OCI-LY7 (cell line): Measurements from ENCODE around the gene DUS3L. TPM values are rescaled to one million over a fixed set of nuclear protein-coding genes. Genes with fewer than 3 reads are reported as not detected.
"Not testable (repeated sequence)": the region's sequence is repeated elsewhere in the genome, so short reads cannot be mapped to it uniquely, and the experiment has no call there.

Experiments used
- BruUV-seq: library from RNA; stranded (reverse); fragments of 400-500 nt; replicated peaks from 2 replicates; lab custom pipeline; 2021; lab: Mats Ljungman, UMichigan
- CTCF ChIA-PET: fragments of 300-600 bp; sonication (Branson Sonifier 250); formaldehyde crosslinking; loops from one replicate; lab custom pipeline; 2022; ENCODE audit warnings: antibody characterized with exemption; ENCODE audit not compliant: unreplicated experiment; lab: Charles Lee
- POLR2A ChIA-PET: fragments of 300-600 bp; sonication (Branson Sonifier 250); formaldehyde crosslinking; loops from one replicate; lab custom pipeline; 2022; ENCODE audit warnings: antibody characterized with exemption; lab: Charles Lee
- DNase-seq: peaks from one replicate; pipeline ENCODE4 v3.0.0-alpha.2; 2015; ENCODE audit warnings: low spot score
- H2AFZ ChIP-seq: fragments of 200-600 bp; sonication (generic), shearing (Covaris generic); 2 replicates; pipeline ENCODE4 v1.6.1; 2014; ENCODE audit warnings: mild to moderate bottlenecking, antibody characterized with exemption, low read length, moderate library complexity
- H3K27ac ChIP-seq: fragments of 200-600 bp; sonication (generic); 2 replicates; pipeline ENCODE4 v1.5.1; 2014; ENCODE audit warnings: mixed run types, low read depth, mild to moderate bottlenecking, moderate library complexity, low read length, inconsistent platforms; ENCODE audit not compliant: poor library complexity, severe bottlenecking
- H3K36me3 ChIP-seq: fragments of 200-600 bp; sonication (generic); 2 replicates; pipeline ENCODE4 v1.6.1; 2014; ENCODE audit warnings: mild to moderate bottlenecking, antibody characterized with exemption, low read length, moderate library complexity, mixed read lengths; ENCODE audit not compliant: insufficient read depth
- H3K4me1 ChIP-seq: fragments of 200-600 bp; sonication (generic); 2 replicates; pipeline ENCODE4 v1.5.1; 2014; ENCODE audit warnings: mild to moderate bottlenecking, low read length; ENCODE audit not compliant: insufficient read depth, poor library complexity, severe bottlenecking
- H3K4me2 ChIP-seq: fragments of 200-600 bp; sonication (generic); 2 replicates; pipeline ENCODE4 v1.6.1; 2014; ENCODE audit warnings: mild to moderate bottlenecking, low read length
- H3K4me3 ChIP-seq: fragments of 200-600 bp; sonication (generic); 2 replicates; pipeline ENCODE4 v1.5.1; 2014; ENCODE audit warnings: mild to moderate bottlenecking, low read depth, low read length; ENCODE audit not compliant: poor library complexity, severe bottlenecking
- H3K79me2 ChIP-seq: fragments of 200-600 bp; sonication (generic); 2 replicates; pipeline ENCODE4 v1.6.1; 2016; ENCODE audit warnings: low read depth, mild to moderate bottlenecking, low read length, moderate library complexity, mixed read lengths; ENCODE audit not compliant: insufficient read depth
- H3K9me2 ChIP-seq: fragments of 200-600 bp; sonication (generic); 2 replicates; pipeline ENCODE4 v1.6.1; 2016; ENCODE audit warnings: mild to moderate bottlenecking, low read length, mixed read lengths; ENCODE audit not compliant: insufficient read depth
- H3K9me3 ChIP-seq: fragments of 200-600 bp; sonication (generic); 2 replicates; pipeline ENCODE4 v1.6.1; 2014; ENCODE audit warnings: mild to moderate bottlenecking, mixed run types, low read length, mixed read lengths
- H4K20me1 ChIP-seq: fragments of 200-600 bp; sonication (generic); 2 replicates; pipeline ENCODE4 v1.6.1; 2014; ENCODE audit warnings: mild to moderate bottlenecking, antibody characterized with exemption, low read length, moderate library complexity, mixed read lengths; ENCODE audit not compliant: insufficient read depth
- EZH2phosphoT487 ChIP-seq: fragments of 200-600 bp; sonication (generic); IDR thresholded peaks from 2 replicates; pipeline ENCODE4 v1.6.1; 2018; ENCODE audit warnings: low read depth, borderline replicate concordance, mild to moderate bottlenecking, mixed run types, antibody characterized with exemption, low read length, moderate library complexity, mixed read lengths
- intact Hi-C: fragments of 100-400 bp; cut with micrococcal nuclease; formaldehyde crosslinking; loops from one replicate; pipeline ENCODE4 v1.10.0; 2022; ENCODE audit not compliant: unreplicated experiment
- total RNA-seq, 2 experiments: library from RNA; depleted of rRNA in 1 of 2; stranded (reverse); fragments of >200 nt in 1 of 2; shearing (Covaris generic) in 1 of 2; gene quantifications; 2 replicates each; pipeline ENCODE4 v1.2.3, GENCODE V29; 2014 to 2022
- TF ChIP-seq, protein P1 (sequence below): fragments of 200-600 bp; sonication (generic); conservative IDR thresholded peaks from 2 replicates; pipeline ENCODE4 v1.5.1; 2014; ENCODE audit warnings: mild to moderate bottlenecking, antibody characterized with exemption, low read length, moderate library complexity, mixed read lengths

Gene DUS3L
- total RNA-seq, 2 experiments from 2014 or later = 55.8 to 76.9 TPM

DNA sequence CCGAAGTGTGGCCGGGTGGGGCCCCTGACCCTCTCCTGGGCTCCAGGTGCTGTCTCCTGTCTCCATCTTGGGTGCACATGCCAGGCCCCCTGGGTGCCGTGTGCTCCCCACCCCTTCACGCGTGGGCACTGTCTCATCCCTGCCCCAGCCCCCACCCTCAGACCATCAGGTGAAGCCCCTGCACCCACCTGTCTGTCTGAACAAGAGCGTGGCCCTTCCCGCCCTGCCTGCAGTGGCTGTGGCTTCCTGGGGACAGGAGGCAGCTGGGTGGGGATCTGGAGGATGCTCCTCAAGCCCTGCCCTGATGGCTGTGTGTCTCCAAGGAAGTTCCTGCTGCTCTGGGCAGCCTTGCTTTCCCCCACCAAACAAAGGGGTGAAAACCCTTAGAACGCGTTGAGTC lies 8.6 kb downstream of the DUS3L start:
- Histone ChIP-seq H3K9me2 (no peaks in the 10 kb centered on the region), H4K20me1 (no peaks in the 10 kb centered on the region), H3K79me2 (no peaks in the 10 kb centered on the region), H3K4me3 (no peak overlapping the region), H3K9me3 (no peaks in the 10 kb centered on the region), H3K4me1 (no peaks in the 10 kb centered on the region), H2AFZ (no peak overlapping the region), H3K4me2 (no peak overlapping the region), H3K27ac (no peak overlapping the region), H3K36me3 (peaks cover 54% of the 10 kb centered on the region)
- ChIA-PET POLR2A (interaction anchor here (0.5 kb wide), 1 partner anchor 543 kb away, joined by 4 read pairs; no protein-coding TSS in a partner anchor), CTCF (no interaction called here)
- DNase-seq = no peak
- no TSS peak for BruUV-seq
- intact Hi-C loops = no loop called here
- TF ChIP-seq, protein P1, sequence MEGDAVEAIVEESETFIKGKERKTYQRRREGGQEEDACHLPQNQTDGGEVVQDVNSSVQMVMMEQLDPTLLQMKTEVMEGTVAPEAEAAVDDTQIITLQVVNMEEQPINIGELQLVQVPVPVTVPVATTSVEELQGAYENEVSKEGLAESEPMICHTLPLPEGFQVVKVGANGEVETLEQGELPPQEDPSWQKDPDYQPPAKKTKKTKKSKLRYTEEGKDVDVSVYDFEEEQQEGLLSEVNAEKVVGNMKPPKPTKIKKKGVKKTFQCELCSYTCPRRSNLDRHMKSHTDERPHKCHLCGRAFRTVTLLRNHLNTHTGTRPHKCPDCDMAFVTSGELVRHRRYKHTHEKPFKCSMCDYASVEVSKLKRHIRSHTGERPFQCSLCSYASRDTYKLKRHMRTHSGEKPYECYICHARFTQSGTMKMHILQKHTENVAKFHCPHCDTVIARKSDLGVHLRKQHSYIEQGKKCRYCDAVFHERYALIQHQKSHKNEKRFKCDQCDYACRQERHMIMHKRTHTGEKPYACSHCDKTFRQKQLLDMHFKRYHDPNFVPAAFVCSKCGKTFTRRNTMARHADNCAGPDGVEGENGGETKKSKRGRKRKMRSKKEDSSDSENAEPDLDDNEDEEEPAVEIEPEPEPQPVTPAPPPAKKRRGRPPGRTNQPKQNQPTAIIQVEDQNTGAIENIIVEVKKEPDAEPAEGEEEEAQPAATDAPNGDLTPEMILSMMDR = no peak
- no peak for TF ChIP-seq EZH2phosphoT487

GRCh38 chr19:5780916-5781315 lies 10.0 kb downstream of the DUS3L start:
- POLR2A ChIA-PET, intact Hi-C loops, H3K4me3 ChIP-seq, H3K9me2 ChIP-seq, H3K79me2 ChIP-seq, H3K27ac ChIP-seq, H2AFZ ChIP-seq, CTCF ChIA-PET, H3K4me1 ChIP-seq, BruUV-seq, H3K9me3 ChIP-seq, H3K4me2 ChIP-seq, H4K20me1 ChIP-seq, DNase-seq: not testable (repeated sequence)
- H3K36me3 ChIP-seq = peaks cover 40% of the 10 kb centered on the region

DNA sequence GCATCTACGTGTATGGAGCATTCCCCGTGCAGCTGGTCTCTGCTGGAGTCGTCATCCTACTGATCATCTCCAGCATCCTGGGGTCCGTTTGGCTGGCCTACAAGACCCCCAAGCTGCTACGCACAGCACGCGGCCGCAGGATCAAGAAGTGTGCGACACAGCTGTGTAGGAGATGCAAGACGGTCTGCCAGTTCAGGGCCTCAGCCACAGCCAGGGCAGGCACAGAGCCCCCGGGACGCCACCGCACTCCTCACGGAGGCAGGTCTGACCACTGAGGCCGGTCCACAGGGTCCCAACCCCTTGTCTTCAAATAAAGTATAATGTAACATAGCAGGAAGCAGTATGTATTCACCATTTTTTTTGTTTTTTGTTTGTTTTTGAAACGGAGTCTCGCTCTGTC lies 12.6 kb downstream of the DUS3L start:
- H3K36me3 ChIP-seq = peaks cover 16% of the 10 kb centered on the region; the same call in 1 of the 2 replicates
- no peak overlapping the region for H3K27ac ChIP-seq
- no peak overlapping the region for H2AFZ ChIP-seq
- H3K4me2 ChIP-seq = no peak overlapping the region
- no TSS peak for BruUV-seq
- H3K9me2 ChIP-seq = no peaks in the 10 kb centered on the region
- intact Hi-C loops = no loop called here
- no peaks in the 10 kb centered on the region for H3K9me3 ChIP-seq
- no peaks in the 10 kb centered on the region for H3K4me1 ChIP-seq
- ChIA-PET POLR2A (no interaction called here), CTCF (no interaction called here)
- TF ChIP-seq, protein P1 = no peak
- no peak for TF ChIP-seq EZH2phosphoT487
- H3K79me2 ChIP-seq = no peaks in the 10 kb centered on the region
- no peak overlapping the region for H3K4me3 ChIP-seq
- no peaks in the 10 kb centered on the region for H4K20me1 ChIP-seq
- no peak for DNase-seq
